ENCODE measurements around the gene CAMKK1. TPM values are rescaled to one million over a fixed set of nuclear protein-coding genes. Genes with fewer than 3 reads are reported as not detected.

Gene CAMKK1
- polyA plus RNA-seq, 1 of the 3 experiments (the other 2 are of a cell fraction), result 6.8 TPM

GRCh38 chr17:3894188-3894587 is 1.3 kb upstream of the CAMKK1 start:
- Histone ChIP-seq H3K4me1 (ENCODE audit: control insufficient read depth in 1 of 2, insufficient read depth in 2 of 2, low read depth in 1 of 2, low read length in 1 of 2) (peaks cover 7 to 38% of the 10 kb centered on the region in 2 experiments; a peak in 3 of 4 replicates), H2AFZ (ENCODE audit: low read depth) (no peak overlapping the region), H3K4me3 (ENCODE audit: low read depth in 2 of 2, low read length in 1 of 2) (no peak overlapping the region), H3K27ac (ENCODE audit: low read depth in 2 of 2, low read length in 1 of 2) (no peak overlapping the region), H3K27me3 (ENCODE audit: insufficient read depth) (no peaks in the 10 kb centered on the region), H3K79me2 (ENCODE audit: insufficient read depth) (peaks cover 7% of the 10 kb centered on the region; the same call in 1 of the 2 replicates), H3K9me3 (no peaks in the 10 kb centered on the region), H3K9ac (no peak overlapping the region), H3K4me2 (no peak overlapping the region), H3F3A (replicated peaks; ENCODE audit: insufficient read depth) (peaks cover 19% of the 10 kb centered on the region), H4K20me1 (ENCODE audit: insufficient read depth) (no peaks in the 10 kb centered on the region), H3K36me3 (replicated peaks in 1 of 2; ENCODE audit: control insufficient read depth in 1 of 2, insufficient read depth in 2 of 2, low read length in 1 of 2) (no peaks in the 10 kb centered on the region), H3K9me2 (no peaks in the 10 kb centered on the region)
- no peak for DNase-seq
- ChIA-PET CTCF (interaction anchor here (0.7 to 1.7 kb wide), 3 partner anchors 20 to 157 kb away, joined by 3 to 10 read pairs (median 3); no protein-coding TSS in a partner anchor), POLR2A (no interaction called here)
- WGBS (ENCODE audit: low lambda C conversion rate), result 96% methylated on average over 5 of the region's 5 CpGs
- TF ChIP-seq ELF1 (IDR thresholded peaks at IDR 0.05) (no peak), FOXM1 (IDR thresholded peaks at IDR 0.05; ENCODE audit: low read depth) (no peak), TCF12 (IDR thresholded peaks at IDR 0.05) (no peak)

GRCh38 chr17:3893720-3894116 is 865 bp upstream of the CAMKK1 start:
- H3K36me3 ChIP-seq (replicated peaks in 1 of 2; ENCODE audit: control insufficient read depth in 1 of 2, insufficient read depth in 2 of 2, low read length in 1 of 2), result no peaks in the 10 kb centered on the region
- WGBS (ENCODE audit: low lambda C conversion rate), result 88% methylated on average over 7 of the region's 7 CpGs
- H3K9me3 ChIP-seq, result no peaks in the 10 kb centered on the region
- H3F3A ChIP-seq (replicated peaks; ENCODE audit: insufficient read depth), result peaks cover 19% of the 10 kb centered on the region
- CTCF ChIA-PET, result interaction anchor here (0.8 to 1.7 kb wide), 4 partner anchors 20 to 181 kb away, joined by 3 to 10 read pairs (median 3); partner anchors contain the start of gene NCBP3
- H3K27me3 ChIP-seq (ENCODE audit: insufficient read depth), result no peaks in the 10 kb centered on the region
- H3K79me2 ChIP-seq (ENCODE audit: insufficient read depth), result peaks cover 11% of the 10 kb centered on the region; the same call in 1 of the 2 replicates
- no peaks in the 10 kb centered on the region for H4K20me1 ChIP-seq (ENCODE audit: insufficient read depth)
- peak overlapping the region; percentile 77 for H3K4me2 ChIP-seq
- no peak overlapping the region; a peak in 1 of 4 replicates for H3K27ac ChIP-seq (ENCODE audit: low read depth in 2 of 2, low read length in 1 of 2)
- no peak for DNase-seq
- TF ChIP-seq TCF12 (IDR thresholded peaks at IDR 0.05) (no peak), FOSL2 (IDR thresholded peaks at IDR 0.05; ENCODE audit: borderline replicate concordance, low read depth) (no peak), GATA2 (CRISPR knock-in tag; IDR thresholded peaks at IDR 0.05) (no peak), USF2 (IDR thresholded peaks at IDR 0.05; ENCODE audit: borderline replicate concordance, low read depth, low read length) (no peak), FOXJ3 (CRISPR knock-in tag; IDR thresholded peaks at IDR 0.05) (no peak), PBX3 (IDR thresholded peaks at IDR 0.05) (no peak), RXRA (IDR thresholded peaks at IDR 0.05; ENCODE audit: borderline replicate concordance, low read depth) (no peak), USF1 (IDR thresholded peaks at IDR 0.05; ENCODE audit: borderline replicate concordance, low read depth) (no peak)
- no peaks in the 10 kb centered on the region for H3K9me2 ChIP-seq
- POLR2A ChIA-PET, result no interaction called here
- H3K4me1 ChIP-seq (ENCODE audit: control insufficient read depth in 1 of 2, insufficient read depth in 2 of 2, low read depth in 1 of 2, low read length in 1 of 2), result peaks cover 9 to 39% of the 10 kb centered on the region in 2 experiments; a peak in 3 of 4 replicates
- peak overlapping the region; percentile 67; the same call in 1 of the 2 replicates for H3K9ac ChIP-seq
- H3K4me3 ChIP-seq (ENCODE audit: low read depth in 2 of 2, low read length in 1 of 2), result peak overlapping the region in 1 of 2 experiments; percentile 73; a peak in 2 of 4 replicates
- H2AFZ ChIP-seq (ENCODE audit: low read depth), result peak overlapping the region; percentile 88; the same call in 1 of the 2 replicates
